Measurements from ENCODE around the gene CLDN34.

DNA sequence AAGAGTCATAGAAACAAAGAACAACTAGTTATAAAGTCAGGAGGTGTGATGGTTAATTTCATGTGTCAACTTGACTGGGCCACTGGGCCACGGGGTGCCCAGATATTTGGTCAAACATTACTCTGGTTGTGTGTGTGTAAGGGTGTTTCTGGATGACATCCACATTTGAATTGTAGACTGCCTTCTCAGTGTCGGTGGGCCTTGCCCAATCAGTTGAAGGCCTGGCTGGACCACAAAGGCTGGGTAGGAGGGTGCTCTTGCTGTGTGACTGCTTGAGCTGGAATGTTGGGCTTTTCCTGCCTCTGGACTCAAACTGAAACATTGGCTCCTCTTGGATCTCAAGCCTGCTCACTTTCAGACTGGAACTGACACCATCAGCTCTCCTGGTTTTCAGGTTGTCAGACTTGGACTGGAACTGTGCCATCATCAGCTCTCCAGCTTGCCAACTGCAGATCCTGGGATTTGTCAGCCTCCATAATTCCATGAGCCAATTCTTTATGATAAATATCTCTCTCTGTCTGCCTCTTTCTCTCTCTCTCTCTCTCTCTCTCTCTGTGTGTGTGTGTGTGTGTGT, 41.4 kb downstream of the CLDN34 start:
- TF ChIP-seq POLR2A (IDR thresholded peaks at IDR 0.05) (no peak), CTCF (IDR thresholded peaks at IDR 0.05) (no peak), POLR2AphosphoS5 (IDR thresholded peaks at IDR 0.05) (peak in 3 of 4 donors; percentile 64 to 75 (median 69))
